Measurements from ENCODE around the gene MGLL.

GRCh38 chr3:127773752-127774395 lies 48.4 kb downstream of the MGLL start:
- TF ChIP-seq CTCF (IDR thresholded peaks at IDR 0.05; ENCODE audit: insufficient read depth, low read depth, low read length) (no peak), EZH2 (IDR thresholded peaks at IDR 0.05; ENCODE audit: insufficient read depth, low read length) (no peak)
